Activated CD4-positive, alpha-beta T cell treated with anti-CD3 and anti-CD28 coated beads, Interleukin-2, Interleukin-6, amounts not matched to agents 100 ng/mL and 50 ng/mL, durations not matched to agents 16 hours and 8 hours (primary cell): ENCODE results near the gene CBFA2T3.

Experiments
- DNase-seq: peaks from one replicate; pipeline ENCODE4 v3.0.0-alpha.2; 2020

The CBFA2T3 gene

DNA sequence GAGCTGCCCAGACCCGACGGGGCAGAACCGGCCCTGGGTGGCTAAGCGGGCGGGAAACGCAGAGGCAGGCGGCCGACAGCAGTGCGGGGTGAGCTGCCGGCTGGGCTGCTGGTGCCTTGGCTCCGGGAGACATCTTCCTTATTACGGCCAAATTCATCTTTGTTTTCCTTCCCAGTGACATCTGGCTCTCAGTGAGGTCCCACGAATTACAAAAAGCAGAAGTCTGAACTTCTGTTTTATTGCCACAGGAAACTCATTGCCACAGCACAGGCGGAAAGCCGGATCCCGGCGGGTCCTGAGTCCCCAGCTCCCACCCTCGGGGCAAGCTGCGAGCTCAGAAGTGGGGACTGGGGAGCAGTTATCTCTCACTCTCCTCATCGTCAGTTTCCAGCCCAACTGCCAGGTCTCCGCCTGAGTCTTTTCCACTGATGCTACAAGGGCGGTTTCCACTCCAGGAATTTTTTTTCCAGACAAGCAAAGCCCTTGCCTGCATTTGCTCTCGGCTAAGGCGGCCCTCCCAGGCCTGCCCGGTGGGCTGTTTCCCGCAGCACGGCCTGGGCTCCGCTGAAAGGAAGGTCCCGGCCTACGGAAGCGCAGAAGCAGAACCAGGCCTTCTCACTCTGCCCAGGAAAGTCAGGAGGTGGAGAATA, 40.3 kb downstream of the CBFA2T3 start:
- no peak for DNase-seq

DNA sequence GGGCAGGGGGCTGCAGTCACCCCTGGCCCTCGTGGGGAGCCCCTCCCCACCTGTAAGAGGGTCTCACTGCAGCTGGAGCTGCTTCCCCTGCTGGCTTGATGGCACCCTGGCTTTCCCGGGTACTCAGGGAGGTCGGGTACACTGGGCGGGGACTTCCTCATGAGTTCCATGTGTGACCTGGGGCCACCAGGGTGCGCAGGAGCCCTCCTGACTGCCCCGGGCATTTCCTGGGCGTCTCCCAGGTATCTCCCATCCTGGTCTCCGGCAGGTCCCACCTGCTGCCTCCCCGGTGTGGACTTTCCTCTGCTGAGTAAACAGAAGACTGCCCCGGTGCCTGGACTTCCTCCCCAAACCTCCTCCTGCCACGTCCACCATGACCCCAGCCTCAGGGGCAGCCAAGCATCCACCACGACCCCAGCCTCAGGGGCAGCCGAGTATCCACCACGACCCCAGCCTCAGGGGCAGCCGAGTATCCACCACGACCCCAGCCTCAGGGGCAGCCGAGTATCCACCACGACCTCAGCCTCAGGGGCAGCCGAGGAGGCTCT, 40.9 kb downstream of the CBFA2T3 start:
- no peak for DNase-seq

- no peak for DNase-seq
Measured at GRCh38 chr16:88934066-88934667, 42.8 kb downstream of the CBFA2T3 start.

- no peak for DNase-seq
Measured at GRCh38 chr16:88932929-88933328, 44.1 kb downstream of the CBFA2T3 start.

DNA sequence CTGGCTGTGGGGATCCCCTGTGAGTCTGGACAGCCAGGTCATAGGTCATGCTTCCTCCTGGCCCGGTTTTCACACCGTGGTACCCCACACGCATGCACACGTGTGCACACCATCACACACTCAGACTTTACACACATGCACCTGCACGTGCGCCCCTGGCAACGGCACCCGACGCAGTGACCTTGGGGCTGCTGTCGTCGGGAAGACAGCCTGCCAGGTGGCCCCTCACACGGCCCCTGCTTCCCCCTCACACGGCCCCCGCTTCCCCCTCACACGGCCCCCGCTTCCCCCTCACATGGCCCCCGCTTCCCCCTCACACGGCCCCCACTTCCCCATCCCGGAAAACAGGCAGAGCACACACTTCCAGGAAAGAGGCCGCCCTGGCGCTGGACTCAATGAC, 45.1 kb downstream of the CBFA2T3 start:
- no peak for DNase-seq

DNA sequence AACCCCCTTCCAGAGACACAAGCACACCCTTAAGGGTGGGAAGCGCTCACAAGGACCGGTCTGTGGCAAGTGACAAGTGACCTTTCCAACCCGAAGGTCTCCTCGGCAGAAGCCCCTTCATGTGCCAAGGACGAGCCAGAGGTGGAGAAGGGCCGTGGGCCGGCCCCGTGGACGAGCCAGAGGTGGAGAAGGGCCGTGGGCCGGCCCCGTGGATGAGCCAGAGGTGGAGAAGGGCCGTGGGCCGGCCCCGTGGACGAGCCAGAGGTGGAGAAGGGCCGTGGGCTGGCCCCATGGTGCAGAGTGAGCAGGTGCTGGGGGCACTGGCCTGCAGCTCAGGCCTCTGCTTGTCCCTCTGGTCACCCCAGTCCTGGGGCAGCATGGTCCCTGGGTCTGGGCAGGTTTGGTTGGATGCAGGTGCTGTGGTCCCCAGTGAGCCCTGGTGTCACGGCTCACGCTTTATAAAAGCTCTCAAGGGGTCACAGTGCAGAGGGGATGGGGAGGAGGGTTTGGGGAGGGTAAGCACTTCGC, 45.6 kb downstream of the CBFA2T3 start:
- no peak for DNase-seq

GRCh38 chr16:88930716-88931115, 46.3 kb downstream of the CBFA2T3 start:
- no peak for DNase-seq

GRCh38 chr16:88929091-88929445, 47.9 kb downstream of the CBFA2T3 start:
- DNase-seq = no peak

DNA sequence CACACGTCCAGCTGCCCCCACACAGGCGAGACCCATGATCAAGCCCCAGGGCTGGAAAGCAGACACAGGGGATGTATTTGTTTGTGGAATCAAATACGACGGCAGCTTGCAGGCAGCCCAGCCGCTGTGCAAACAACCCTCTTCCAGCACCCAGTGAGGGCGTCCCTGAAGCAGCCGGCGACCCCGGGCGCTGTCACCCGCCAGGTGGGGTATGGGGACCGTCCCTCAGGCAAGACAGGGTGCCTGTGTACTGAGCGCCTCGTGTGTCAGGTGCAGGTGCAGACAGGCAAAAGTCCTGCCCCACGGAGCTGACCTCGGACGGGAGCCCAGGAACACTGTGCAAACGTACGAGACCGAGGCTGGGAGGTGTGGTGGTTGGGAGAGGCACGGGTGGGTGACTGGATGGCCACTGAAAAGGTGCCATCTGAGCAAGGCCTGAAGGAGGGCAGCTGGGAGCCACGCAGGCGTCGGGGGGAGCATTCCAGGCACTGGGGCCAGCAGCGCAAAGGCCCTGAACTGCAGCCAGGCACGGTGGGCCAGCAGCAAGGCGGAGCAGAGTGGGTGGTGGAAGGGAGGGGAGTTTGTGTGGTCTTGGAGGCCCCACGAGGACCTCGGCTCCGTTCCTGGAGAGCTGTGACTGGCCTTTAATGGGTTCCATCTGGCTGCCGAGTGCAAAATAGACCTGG, 48.5 kb downstream of the CBFA2T3 start:
- no peak for DNase-seq

GRCh38 chr16:88927661-88928060, 49.3 kb downstream of the CBFA2T3 start:
- no peak for DNase-seq

GRCh38 chr16:88927010-88927409, 50.0 kb downstream of the CBFA2T3 start:
- DNase-seq = no peak

GRCh38 chr16:88926374-88926990, 50.5 kb downstream of the CBFA2T3 start:
- DNase-seq = no peak

GRCh38 chr16:88925540-88925887, 51.5 kb downstream of the CBFA2T3 start:
- DNase-seq = no peak

DNA sequence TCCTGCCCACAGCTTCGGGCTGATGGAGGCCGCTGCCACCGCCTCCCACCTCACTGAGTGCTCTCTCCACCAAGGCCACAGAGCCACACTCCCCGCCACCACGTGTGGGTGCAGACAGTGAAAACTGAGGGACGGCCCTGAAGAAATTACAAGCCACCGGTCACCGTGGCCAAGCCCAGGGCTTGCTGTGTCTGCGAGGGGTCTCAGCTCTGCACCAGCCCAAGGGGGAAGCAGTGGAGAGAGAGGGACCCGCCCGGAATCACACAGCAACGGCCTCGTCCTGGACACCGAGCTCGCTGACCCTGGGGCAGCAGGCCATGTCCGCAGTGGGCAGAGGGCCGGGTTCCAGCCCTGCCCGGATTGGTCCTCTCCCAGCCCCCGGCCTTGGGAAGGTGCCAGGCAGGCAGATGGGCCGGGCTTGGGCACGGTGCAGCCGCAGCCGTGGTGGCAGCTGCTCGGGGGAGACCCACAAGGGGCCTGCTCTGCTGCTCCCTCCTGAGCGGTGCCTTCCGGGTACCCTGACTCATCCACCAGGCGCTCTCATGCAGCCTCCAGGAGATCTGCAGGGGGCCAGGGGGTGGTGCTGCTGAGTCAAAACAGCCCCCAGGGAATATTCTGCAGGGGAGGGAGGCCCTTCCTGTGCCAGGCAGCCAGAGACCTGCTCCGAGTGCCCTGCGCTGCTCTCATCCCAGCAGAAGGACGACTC, 52.0 kb downstream of the CBFA2T3 start:
- peak; percentile 44 for DNase-seq

DNA sequence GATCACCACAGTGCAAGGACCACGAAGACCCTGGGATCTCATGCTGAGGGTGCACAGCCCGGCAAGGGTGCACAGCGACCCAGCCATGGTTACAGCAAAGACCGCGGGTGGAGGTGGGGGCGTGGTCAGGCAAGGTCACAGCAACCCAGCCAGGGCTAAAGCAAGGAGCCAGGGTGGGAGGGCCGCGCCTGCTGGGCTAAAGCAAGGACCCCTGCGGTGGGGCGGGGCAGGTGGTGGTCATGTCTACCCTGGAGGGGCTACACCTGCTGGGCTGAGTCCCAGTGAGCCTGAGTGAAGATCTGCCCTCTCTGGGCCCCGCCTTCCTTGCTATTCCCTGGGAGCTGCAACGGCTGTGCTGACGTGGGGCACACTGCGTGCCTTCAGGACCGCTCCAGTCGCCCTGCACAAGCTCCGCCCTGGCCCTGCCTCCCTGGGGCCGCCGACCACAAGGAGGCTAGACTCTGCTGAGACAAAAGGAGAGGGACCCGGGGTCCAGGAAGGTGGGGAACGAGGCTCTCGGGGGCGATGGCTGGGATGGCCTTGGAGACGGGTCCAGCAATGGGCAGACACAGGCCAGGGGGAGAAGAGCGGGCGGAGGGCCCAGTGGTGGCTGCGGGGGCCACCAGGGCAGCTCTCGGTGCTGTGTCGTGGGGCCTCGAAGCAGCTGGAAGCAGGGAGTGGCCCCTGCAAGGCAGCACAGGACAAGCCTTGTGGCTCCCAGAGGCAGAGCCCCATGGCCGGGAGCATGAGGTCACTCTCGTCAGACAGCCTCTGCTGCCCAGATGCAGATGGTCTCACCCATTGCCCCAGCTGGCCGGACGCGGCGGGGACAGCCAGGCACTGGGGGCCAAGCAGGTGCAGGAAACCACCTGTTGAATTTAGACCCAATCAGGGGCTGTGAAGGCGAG, 52.8 kb downstream of the CBFA2T3 start:
- DNase-seq = no peak

- no peak for DNase-seq
Measured at GRCh38 chr16:88923450-88923849, 53.6 kb downstream of the CBFA2T3 start.

DNA sequence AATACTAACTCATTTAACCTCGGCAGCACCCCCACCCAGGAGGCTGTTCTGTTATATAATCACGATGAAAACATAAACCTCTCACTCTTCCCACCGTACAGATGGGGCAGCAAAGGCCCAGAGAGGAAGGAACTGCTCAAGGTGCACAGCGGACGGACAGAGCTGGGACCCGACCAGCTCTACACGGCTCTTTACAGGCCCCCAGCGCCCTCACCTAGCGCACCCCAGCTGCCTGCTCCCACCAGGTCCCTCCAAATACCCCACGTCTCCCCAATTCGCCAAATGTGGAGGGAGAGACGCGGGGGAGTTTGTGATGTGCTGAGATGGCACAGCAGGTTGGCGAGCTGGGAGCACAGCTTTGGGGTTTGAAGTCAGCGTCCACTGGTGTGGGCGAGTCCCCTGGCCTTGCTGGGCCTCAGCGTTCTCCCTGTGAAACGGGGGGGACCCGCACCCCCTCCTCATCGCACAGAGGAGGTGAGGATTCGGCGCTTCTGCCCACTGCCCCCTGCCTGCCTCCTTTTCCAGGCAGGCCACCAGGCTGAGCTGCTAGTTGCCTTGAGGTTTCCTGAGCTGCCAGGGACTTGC, 54.1 kb downstream of the CBFA2T3 start:
- DNase-seq = no peak

DNA sequence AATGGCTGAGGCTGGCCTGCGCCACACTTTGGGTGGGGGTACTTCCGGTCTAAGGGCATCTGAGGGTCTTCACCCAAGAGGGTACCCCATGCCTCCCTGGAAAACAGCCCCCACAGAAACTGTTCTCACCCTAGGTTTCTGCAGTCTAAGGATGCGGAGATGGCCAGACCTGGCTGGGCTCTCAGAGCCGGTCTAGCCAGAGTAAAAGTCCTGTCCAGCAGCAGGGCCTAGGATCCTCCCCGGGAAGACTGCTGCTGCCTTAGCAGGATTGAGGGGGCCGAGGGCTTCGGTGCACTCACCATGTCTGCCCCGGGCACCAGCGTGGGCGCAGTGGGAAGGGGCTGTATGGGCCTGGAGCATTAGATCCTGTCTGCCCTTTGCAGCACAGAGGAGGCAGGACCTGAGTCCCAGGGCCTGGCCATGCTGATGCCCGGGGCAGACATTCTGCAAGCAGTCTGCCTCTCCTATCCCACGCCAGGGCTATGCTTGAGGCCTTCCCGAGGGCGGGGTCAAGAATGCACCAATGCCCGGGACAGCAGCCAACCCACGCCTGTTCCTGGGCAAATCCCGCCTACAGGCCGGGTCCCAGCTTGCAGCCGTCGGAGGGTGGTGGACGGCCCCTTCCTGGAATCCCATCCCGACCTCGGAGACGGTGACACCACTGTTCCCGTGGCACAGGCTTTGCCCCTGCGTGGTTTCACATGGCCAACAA, 54.7 kb downstream of the CBFA2T3 start:
- no peak for DNase-seq

DNA sequence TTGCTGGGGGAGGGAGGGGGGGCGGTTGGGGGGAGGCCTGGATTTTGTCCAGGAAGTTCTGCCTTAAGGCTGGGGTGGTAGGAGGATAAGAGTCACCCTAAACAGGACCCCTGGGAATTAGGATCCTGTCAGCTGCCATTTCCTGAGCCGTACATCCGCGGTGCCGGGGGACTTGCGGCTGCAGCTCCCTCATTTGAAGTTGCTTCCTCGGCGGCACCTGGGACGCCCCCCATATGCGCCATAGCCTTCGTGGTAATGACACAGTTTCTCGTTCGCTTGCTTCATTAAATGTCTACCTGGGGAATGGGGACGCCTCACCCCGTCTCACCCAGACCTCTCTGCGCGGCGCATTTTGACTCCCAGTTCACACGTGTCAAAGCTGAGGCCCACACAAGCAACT, 55.4 kb downstream of the CBFA2T3 start:
- DNase-seq = no peak
